Measurements from ENCODE around the gene NEMP1. TPM values are rescaled to one million over a fixed set of nuclear protein-coding genes. Genes with fewer than 3 reads are reported as not detected.

NEMP1 gene
- total and polyA plus RNA-seq, 2 experiments from 2014 or later = 5.9 to 7.6 TPM

- no peak for TF ChIP-seq EZH2 (IDR thresholded peaks at IDR 0.05; ENCODE audit: insufficient read depth, poor library complexity, severe bottlenecking)
- TF ChIP-seq EZH2phosphoT487 (IDR thresholded peaks at IDR 0.05; ENCODE audit: insufficient read depth, low read depth) = no peak
- Histone ChIP-seq H3K79me2 (ENCODE audit: insufficient read depth) (peaks cover 40% of the 10 kb centered on the region), H4K20me1 (ENCODE audit: insufficient read depth) (no peaks in the 10 kb centered on the region; the same call in 1 of the 2 replicates), H2AFZ (peak overlapping the region; percentile 85), H3K9me2 (ENCODE audit: insufficient read depth) (no peaks in the 10 kb centered on the region), H3K4me3 (peak overlapping the region; percentile 92), H3K9me3 (ENCODE audit: low read depth) (no peaks in the 10 kb centered on the region), H3F3A (ENCODE audit: insufficient read depth) (peaks cover under 1% of the 10 kb centered on the region; the same call in 1 of the 2 replicates), H3K9ac (peak overlapping the region; percentile 59), H3K36me3 (ENCODE audit: low read depth) (peaks cover 6% of the 10 kb centered on the region; the same call in 1 of the 2 replicates), H3K27ac (no peak overlapping the region), H3K27me3 (replicated peaks; ENCODE audit: insufficient read depth) (no peaks in the 10 kb centered on the region), H3K4me2 (ENCODE audit: unreplicated experiment) (peak overlapping the region; percentile 63), H3K4me1 (ENCODE audit: insufficient read depth) (peaks cover 8% of the 10 kb centered on the region; the same call in 1 of the 2 replicates)
- WGBS, 2 experiments (ENCODE audit: low coverage in 1 of 2, low lambda C conversion rate in 2 of 2, missing lambda C conversion rate in 2 of 2) = 45 to 46% methylated on average over 10 of the region's 10 CpGs
- no peak for DNase-seq
- in situ Hi-C loops (cut with MboI) = no loop called here
Observed at GRCh38 chr12:57006809-57007475, 71.6 kb downstream of the NEMP1 start.

GRCh38 chr12:57005980-57006808 lies 72.4 kb downstream of the NEMP1 start, which contains the start of gene ZBTB39:
TSS of gene ZBTB39 (minus strand) at chr12:57006546. CDS start at chr12:57004917, 1,629 bp downstream.
- peaks cover 8% of the 10 kb centered on the region; the same call in 1 of the 2 replicates for H3K4me1 ChIP-seq (ENCODE audit: insufficient read depth)
- peak within 1 kb of the TSS; percentile 35 for H3K27ac ChIP-seq
- H3K36me3 ChIP-seq (ENCODE audit: low read depth) = peaks cover 6% of the 10 kb centered on the region; the same call in 1 of the 2 replicates
- H3F3A ChIP-seq (ENCODE audit: insufficient read depth) = peaks cover 8% of the 10 kb centered on the region; the same call in 1 of the 2 replicates
- H3K4me2 ChIP-seq (ENCODE audit: unreplicated experiment) = peak within 1 kb of the TSS; percentile 97
- no peaks in the 10 kb centered on the region for H3K9me2 ChIP-seq (ENCODE audit: insufficient read depth)
- H3K27me3 ChIP-seq (replicated peaks; ENCODE audit: insufficient read depth) = no peaks in the 10 kb centered on the region
- WGBS, 2 experiments (ENCODE audit: low coverage in 1 of 2, low lambda C conversion rate in 2 of 2, missing lambda C conversion rate in 2 of 2) = 0 to 2% methylated on average over 14 to 56 of the region's 94 CpGs
- DNase-seq = peak; percentile 82
- TF ChIP-seq EZH2phosphoT487 (IDR thresholded peaks at IDR 0.05; ENCODE audit: insufficient read depth, low read depth) (no peak), EZH2 (IDR thresholded peaks at IDR 0.05; ENCODE audit: insufficient read depth, poor library complexity, severe bottlenecking) (no peak)
- in situ Hi-C loops (cut with MboI) = no loop called here
- H3K4me3 ChIP-seq = peak within 1 kb of the TSS; percentile 92
- no peaks in the 10 kb centered on the region; the same call in 1 of the 2 replicates for H4K20me1 ChIP-seq (ENCODE audit: insufficient read depth)
- H3K9ac ChIP-seq = peak within 1 kb of the TSS; percentile 87
- peak within 1 kb of the TSS; percentile 85 for H2AFZ ChIP-seq
- peaks cover 47% of the 10 kb centered on the region for H3K79me2 ChIP-seq (ENCODE audit: insufficient read depth)
- no peaks in the 10 kb centered on the region for H3K9me3 ChIP-seq (ENCODE audit: low read depth)

Other genes starting within 250 kb of the NEMP1 start
- not detected in 2 replicates for gene SDR9C7, start 144.4 kb downstream of the NEMP1 start, total RNA-seq (2014; rRNA removed; shearing (Covaris generic))
- gene SDR9C7, start 144.4 kb downstream of the NEMP1 start, polyA plus RNA-seq (2016; fragmentation: Nextera tagmentation; extraction: Ambion mirVana) = not detected in 2 replicates
- not detected in 2 replicates for gene RDH16, start 121.2 kb downstream of the NEMP1 start, total RNA-seq (2014; rRNA removed; shearing (Covaris generic))
- gene RDH16, start 121.2 kb downstream of the NEMP1 start, polyA plus RNA-seq (2016; fragmentation: Nextera tagmentation; extraction: Ambion mirVana) = not detected in 2 replicates
- gene ZBTB39, start 72.2 kb downstream of the NEMP1 start, total RNA-seq (2014; rRNA removed; shearing (Covaris generic)) = 2.9 and 3.9 TPM in 2 replicates
- 1.5 TPM in 2 replicates for gene ZBTB39, start 72.2 kb downstream of the NEMP1 start, polyA plus RNA-seq (2016; fragmentation: Nextera tagmentation; extraction: Ambion mirVana)
- gene TAC3, start 62.3 kb downstream of the NEMP1 start, total RNA-seq (2014; rRNA removed; shearing (Covaris generic)) = not detected in 2 replicates
- not detected in 2 replicates for gene TAC3, start 62.3 kb downstream of the NEMP1 start, polyA plus RNA-seq (2016; fragmentation: Nextera tagmentation; extraction: Ambion mirVana)
- gene MYO1A, start 28.7 kb downstream of the NEMP1 start, total RNA-seq (2014; rRNA removed; shearing (Covaris generic)) = not detected in 2 replicates
- not detected in 2 replicates for gene MYO1A, start 28.7 kb downstream of the NEMP1 start, polyA plus RNA-seq (2016; fragmentation: Nextera tagmentation; extraction: Ambion mirVana)
- gene NAB2, start 10.3 kb upstream of the NEMP1 start, total RNA-seq (2014; rRNA removed; shearing (Covaris generic)) = 88.7 and 107 TPM in 2 replicates
- gene NAB2, start 10.3 kb upstream of the NEMP1 start, polyA plus RNA-seq (2016; fragmentation: Nextera tagmentation; extraction: Ambion mirVana) = 21.6 and 22.8 TPM in 2 replicates
- gene STAT6, start 32.6 kb upstream of the NEMP1 start, total RNA-seq (2014; rRNA removed; shearing (Covaris generic)) = 95.1 and 103 TPM in 2 replicates
- 67.4 and 70.7 TPM in 2 replicates for gene STAT6, start 32.6 kb upstream of the NEMP1 start, polyA plus RNA-seq (2016; fragmentation: Nextera tagmentation; extraction: Ambion mirVana)
- 257 and 296 TPM in 2 replicates for gene LRP1, start 49.7 kb upstream of the NEMP1 start, total RNA-seq (2014; rRNA removed; shearing (Covaris generic))
- gene LRP1, start 49.7 kb upstream of the NEMP1 start, polyA plus RNA-seq (2016; fragmentation: Nextera tagmentation; extraction: Ambion mirVana) = 161 and 166 TPM in 2 replicates
- gene LRP1-AS, start 68.8 kb upstream of the NEMP1 start, total RNA-seq (2014; rRNA removed; shearing (Covaris generic)) = not detected in 2 replicates
- gene LRP1-AS, start 68.8 kb upstream of the NEMP1 start, polyA plus RNA-seq (2016; fragmentation: Nextera tagmentation; extraction: Ambion mirVana) = 0.60 TPM in 1 of 2 replicates, not detected in the other
- 5.6 and 5.7 TPM in 2 replicates for gene NXPH4, start 138.0 kb upstream of the NEMP1 start, total RNA-seq (2014; rRNA removed; shearing (Covaris generic))
- 5.4 and 6.7 TPM in 2 replicates for gene NXPH4, start 138.0 kb upstream of the NEMP1 start, polyA plus RNA-seq (2016; fragmentation: Nextera tagmentation; extraction: Ambion mirVana)
- gene SHMT2, start 150.9 kb upstream of the NEMP1 start, total RNA-seq (2014; rRNA removed; shearing (Covaris generic)) = 272 and 341 TPM in 2 replicates
- gene SHMT2, start 150.9 kb upstream of the NEMP1 start, polyA plus RNA-seq (2016; fragmentation: Nextera tagmentation; extraction: Ambion mirVana) = 184 and 185 TPM in 2 replicates
- 0.32 and 1.3 TPM in 2 replicates for gene STAC3, start 172.4 kb upstream of the NEMP1 start, total RNA-seq (2014; rRNA removed; shearing (Covaris generic))
- 0.35 and 0.52 TPM in 2 replicates for gene STAC3, start 172.4 kb upstream of the NEMP1 start, polyA plus RNA-seq (2016; fragmentation: Nextera tagmentation; extraction: Ambion mirVana)